SK-N-SH (cell line): Measurements from ENCODE around the gene ISX.

Experiments used
- CHD2 ChIP-seq: fragments of 150-350 bp; IDR thresholded peaks from 2 replicates; pipeline ENCODE4 v1.6.1; 2018; ENCODE audit warnings: low read length; ENCODE audit not compliant: partially characterized antibody
- CTCF ChIP-seq: fragments of 200-600 bp; sonication (generic); IDR thresholded peaks from 2 replicates; pipeline ENCODE4 v1.6.1; 2017; ENCODE audit warnings: antibody characterized with exemption, mild to moderate bottlenecking, moderate library complexity
- FOXM1 ChIP-seq: IDR thresholded peaks from 2 replicates; pipeline ENCODE4 v1.4.0; 2012; ENCODE audit warnings: low read depth, mild to moderate bottlenecking
- GABPA ChIP-seq: IDR thresholded peaks from 2 replicates; pipeline ENCODE4 v1.4.0; 2012; ENCODE audit warnings: low read depth, mild to moderate bottlenecking
- GATA2 ChIP-seq: sonication (generic); formaldehyde crosslinking; IDR thresholded peaks from 2 replicates; pipeline ENCODE4 v1.5.0; 2020; ENCODE audit warnings: mild to moderate bottlenecking, missing genetic modification reagents
- POLR2AphosphoS5 ChIP-seq: IDR thresholded peaks from 2 replicates; pipeline ENCODE4 v1.6.1; 2012; ENCODE audit warnings: low read depth, low read length
- RAD21 ChIP-seq: IDR thresholded peaks from 2 replicates; pipeline ENCODE4 v1.6.1; 2012; ENCODE audit warnings: mild to moderate bottlenecking, low read length
- TCF12 ChIP-seq: IDR thresholded peaks from 2 replicates; pipeline ENCODE4 v1.4.0; 2012
- TF ChIP-seq, protein P1 (sequence below): IDR thresholded peaks from 2 replicates; pipeline ENCODE4 v1.4.0; 2012; ENCODE audit warnings: low read depth, borderline replicate concordance

DNA sequence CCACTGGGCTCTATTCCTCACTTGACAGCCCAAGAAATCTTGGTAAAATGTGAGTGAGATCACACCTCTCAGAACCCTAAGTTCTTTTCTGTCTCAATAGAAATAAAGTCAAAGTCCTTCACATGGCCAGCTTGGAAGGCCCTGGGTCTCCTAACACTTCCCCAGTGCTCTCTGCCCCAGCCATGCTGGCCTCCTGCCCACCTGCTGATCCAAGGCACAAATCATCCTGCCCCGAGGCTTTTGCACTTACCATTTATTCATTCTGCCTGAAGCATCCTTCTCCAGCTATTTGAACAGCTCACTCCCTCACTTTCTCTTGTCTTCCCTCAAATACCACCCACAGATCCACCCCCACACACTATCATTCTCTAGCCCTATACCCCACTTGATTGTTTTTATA lies 26.4 kb downstream of the ISX start:
- TF ChIP-seq CTCF (no peak), FOXM1 (no peak), TCF12 (no peak), POLR2AphosphoS5 (no peak), RAD21 (no peak), GABPA (no peak), CHD2 (no peak), GATA2 (CRISPR knock-in tag) (no peak)
- TF ChIP-seq, protein P1, sequence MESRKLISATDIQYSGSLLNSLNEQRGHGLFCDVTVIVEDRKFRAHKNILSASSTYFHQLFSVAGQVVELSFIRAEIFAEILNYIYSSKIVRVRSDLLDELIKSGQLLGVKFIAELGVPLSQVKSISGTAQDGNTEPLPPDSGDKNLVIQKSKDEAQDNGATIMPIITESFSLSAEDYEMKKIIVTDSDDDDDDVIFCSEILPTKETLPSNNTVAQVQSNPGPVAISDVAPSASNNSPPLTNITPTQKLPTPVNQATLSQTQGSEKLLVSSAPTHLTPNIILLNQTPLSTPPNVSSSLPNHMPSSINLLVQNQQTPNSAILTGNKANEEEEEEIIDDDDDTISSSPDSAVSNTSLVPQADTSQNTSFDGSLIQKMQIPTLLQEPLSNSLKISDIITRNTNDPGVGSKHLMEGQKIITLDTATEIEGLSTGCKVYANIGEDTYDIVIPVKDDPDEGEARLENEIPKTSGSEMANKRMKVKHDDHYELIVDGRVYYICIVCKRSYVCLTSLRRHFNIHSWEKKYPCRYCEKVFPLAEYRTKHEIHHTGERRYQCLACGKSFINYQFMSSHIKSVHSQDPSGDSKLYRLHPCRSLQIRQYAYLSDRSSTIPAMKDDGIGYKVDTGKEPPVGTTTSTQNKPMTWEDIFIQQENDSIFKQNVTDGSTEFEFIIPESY: no peak
